Stimulated activated CD8-positive, alpha-beta memory T cell treated with anti-CD3 and anti-CD28 coated beads, Interleukin-4, amount 100 ng/mL, for 4 hours (primary cell): ENCODE results near the gene SEL1L.
"Not testable (repeated sequence)": the region's sequence is repeated elsewhere in the genome, so short reads cannot be mapped to it uniquely, and the experiment has no call there.

Source experiments
- DNase-seq, 2 donors: peaks; one replicate each; pipeline ENCODE4 v3.0.0-alpha.2; 2020; ENCODE audit warnings: low read depth in 2 of 2, low spot score in 1 of 2

Gene SEL1L

DNA sequence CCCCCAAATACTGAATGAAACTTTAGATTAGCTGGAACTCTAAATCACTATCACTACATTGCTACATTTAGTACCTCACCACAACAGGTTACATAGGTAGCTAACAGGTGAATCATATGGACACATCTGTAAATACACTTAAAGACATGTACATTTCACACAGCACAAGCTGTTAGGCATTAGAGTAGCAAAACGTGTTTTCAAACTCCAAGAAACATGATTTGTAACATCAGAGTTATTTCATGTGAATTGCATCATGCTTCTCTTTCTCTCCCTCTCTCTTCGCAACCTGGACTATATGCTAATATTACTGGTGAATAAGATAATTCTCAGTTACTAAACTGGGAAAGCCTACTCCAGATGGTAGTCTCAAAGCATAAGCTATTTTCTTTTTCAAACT is 4.3 kb downstream of the SEL1L start:
- DNase-seq, result no peak

GRCh38 chr14:81525129-81525528 is 8.5 kb downstream of the SEL1L start:
- no peak for DNase-seq

DNA sequence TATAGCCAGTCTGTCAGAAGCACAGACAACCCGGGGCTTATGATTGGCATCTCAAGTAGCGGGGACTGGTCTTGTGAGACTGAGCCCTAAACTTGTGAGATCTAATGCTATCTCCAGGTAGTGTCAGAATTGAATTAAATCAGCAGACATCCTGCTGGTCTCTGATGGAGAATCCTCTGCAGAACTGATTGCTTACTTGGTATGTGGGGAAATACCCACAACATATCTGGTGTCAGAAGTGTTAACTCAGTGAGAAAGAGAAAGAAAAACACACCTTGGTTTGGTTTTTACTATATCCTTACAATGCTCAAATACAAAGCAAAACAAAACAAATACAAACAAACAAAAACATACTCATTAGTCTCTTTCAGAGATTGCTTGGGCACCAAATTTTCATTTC is 10.0 kb downstream of the SEL1L start:
- DNase-seq, result no peak

DNA sequence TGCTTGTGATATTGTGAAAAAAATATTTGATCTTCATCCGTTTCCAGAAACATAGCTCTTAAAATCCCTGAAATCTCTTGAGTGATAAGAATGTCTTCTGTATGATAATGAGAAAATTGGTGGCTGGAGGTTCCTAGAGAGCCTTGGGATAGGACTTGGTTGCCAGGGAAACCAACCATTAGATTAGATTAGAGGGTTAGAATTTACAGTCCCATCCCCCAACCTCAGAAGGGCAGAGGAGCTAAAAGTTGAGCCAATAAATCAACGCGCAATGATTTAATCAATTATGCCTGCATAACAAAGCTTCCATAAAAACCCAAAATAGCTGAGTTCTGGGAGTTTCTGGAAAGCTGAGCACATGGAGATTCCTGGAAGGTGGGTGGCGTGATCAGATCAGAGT is 10.6 kb downstream of the SEL1L start:
- DNase-seq, result no peak

- no peak for DNase-seq
Measured at GRCh38 chr14:81521356-81521755, 12.3 kb downstream of the SEL1L start.

GRCh38 chr14:81519200-81520011 is 14.2 kb downstream of the SEL1L start:
- DNase-seq, result no peak

DNA sequence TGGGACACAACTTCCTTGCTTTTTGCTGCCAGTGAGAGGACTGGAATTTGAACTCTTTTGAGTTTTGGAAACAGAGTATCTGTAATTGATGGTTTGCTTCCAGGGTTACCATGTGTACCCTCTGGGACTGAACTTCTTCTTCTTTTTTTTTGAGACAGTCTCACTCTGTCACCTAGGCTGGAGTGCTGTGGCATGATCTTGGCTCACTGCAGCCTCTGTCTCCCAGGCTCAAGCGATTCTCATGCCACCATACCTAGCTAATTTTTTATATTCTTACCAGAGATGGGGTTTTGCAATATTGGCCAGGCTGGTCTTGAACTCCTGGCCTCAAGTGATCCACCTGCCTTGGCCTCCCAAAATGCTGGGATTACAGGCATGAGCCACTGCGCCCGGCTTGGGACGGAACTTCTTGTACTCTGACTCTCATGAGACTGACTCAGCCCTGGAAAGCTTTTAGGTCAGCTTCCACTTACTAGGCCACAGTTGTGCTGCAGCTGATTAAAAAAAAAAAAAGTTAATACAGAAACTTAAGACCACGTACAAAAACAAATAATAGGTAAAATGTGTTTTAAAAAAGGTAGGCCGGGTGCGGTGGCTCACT is 15.8 kb downstream of the SEL1L start:
- no peak for DNase-seq

- no peak for DNase-seq
Measured at GRCh38 chr14:81516986-81517797, 16.5 kb downstream of the SEL1L start.

DNA sequence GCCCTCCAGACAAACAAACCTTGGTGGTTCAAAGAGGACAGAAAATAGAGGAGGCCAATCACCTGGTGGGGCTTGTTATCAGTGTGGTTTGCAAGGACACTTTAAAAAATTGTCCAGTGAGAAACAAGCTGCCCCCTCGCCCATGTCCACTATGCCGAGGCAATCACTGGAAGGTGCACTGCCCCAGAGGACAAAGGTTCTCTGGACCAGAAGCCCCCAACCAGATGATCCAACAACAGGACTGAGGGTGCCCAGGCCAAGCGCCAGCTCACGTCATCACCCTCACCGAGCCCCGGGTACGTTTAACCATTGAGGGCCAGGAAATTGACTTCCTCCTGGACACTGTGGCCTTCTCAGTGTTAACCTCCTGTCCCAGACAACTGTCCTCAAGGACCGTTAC is 17.7 kb downstream of the SEL1L start:
- not testable (repeated sequence) for DNase-seq

DNA sequence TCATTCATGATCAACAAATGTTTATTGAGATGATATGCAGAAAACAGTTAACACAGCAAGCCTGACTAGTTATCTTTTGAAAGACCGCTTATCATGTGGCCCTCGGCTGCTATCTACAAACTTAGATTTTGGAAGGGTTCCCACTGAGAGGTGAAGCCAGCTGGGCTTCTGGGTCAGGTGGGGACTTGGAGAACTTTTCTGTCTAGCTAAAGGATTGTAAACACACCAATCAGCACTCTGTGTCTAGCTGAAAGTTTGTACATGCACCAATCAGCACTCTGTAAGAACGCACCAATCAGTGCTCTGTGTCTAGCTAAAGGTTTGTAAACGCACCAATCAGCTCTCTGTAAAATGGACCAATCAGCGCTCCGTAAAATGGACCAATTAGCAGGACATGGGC is 20.8 kb downstream of the SEL1L start:
- DNase-seq, result not testable (repeated sequence)

- no peak for DNase-seq
Measured at GRCh38 chr14:81511111-81511904, 22.3 kb downstream of the SEL1L start.

DNA sequence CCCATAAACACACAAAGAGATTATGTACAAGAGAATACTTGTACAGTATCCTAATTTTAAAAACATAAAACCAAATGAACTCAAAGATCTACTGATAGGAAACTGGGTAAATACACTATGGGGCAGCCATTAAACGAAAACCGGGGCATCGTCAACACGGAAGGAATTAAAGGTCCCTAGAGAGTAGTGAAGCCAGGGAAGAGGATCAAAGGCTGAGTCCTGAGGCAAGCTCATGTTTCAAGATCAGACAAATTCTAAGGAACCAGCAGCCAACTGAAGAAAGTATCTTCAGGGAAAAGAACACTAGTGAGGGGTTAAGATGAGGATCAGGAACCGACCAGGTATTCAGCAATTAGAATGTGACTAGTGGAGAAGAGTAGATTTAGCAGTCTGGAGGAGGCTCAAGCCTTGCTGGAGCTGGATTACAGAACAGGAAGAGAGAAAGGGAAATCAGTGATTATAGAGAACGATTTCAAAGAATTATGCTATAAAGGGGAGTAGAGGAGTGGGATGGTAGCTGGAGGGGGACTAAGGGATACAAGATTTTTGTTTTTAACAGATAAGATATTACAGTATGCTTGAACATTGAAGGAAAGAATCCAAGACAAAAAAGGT is 23.7 kb downstream of the SEL1L start:
- DNase-seq, result no peak

GRCh38 chr14:81509321-81509720 is 24.3 kb downstream of the SEL1L start:
- DNase-seq, result no peak

DNA sequence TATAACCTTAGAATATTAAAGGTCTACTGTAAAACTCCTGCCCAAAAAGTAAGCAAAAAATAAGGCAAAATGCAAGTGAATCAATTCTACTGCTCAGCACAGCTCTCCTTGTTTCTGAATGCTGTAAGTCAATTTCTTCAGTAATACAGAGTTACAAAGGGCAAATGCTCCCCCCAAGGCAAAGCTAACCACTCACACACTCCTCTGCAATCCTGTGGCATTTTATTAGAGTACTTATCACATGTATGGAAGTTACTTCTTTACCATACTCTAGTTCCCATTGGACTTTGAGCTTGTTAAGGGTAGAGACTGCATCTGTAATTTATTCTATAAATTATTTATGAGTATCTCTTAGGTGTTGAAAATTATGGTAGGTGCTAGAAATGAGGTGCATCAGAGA is 27.2 kb downstream of the SEL1L start:
- DNase-seq, result no peak

DNA sequence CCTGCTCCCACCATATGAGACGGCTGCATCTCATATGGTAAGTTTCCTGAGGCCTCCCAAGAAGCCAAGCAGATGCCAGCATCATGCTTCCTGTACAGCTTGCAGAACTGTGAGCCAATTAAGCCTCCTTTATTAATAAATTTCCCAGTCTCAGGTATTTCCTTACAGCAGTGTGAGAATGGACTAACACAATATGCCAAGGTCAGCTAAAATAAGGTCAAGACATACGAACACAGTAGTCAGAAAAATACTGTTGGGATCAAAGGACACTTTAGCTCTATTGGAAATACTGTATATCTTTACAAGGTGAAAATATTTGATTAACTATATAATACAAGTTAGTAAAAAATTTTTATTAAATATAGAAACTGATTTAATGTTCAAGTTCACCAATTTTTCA is 28.8 kb downstream of the SEL1L start:
- no peak for DNase-seq

DNA sequence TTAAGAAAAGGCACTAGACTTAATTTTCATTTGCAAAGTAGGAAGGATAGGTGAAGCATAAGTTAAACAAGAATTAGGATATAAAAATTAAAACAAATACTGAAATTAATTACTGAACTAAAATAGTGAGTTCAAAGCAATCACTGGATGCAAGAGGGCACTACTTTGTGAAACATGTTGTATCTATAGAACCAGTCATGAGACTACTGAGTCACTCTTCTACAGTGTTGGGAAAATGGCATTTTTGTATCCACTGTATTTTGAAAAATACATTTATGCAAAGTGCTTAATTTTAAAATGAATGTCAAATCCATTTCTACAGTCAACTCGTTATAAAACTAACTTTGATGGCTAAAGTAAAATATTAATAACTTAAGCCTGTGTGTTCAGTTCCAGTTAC is 47.9 kb downstream of the SEL1L start:
- DNase-seq, result no peak

DNA sequence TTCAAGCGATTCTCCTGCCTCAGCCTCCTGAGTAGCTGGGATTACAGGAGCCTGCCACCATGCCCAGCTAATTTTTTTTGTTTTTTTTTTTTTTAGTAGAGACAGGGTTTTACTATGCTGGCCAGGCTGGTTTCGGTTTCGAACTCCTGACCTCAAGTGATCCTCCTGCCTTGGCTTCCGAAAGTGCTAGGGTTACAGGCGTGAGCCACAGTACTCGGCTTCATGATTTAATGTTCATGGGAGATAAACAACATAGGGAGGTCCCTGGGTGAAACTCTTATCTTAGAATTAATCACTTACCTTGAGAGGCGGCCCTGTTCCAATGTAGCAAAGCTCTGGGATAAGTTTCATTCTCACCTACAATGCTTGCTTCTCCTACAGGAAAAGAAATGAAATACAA is 48.3 kb downstream of the SEL1L start:
- no peak for DNase-seq

- DNase-seq, result no peak
Measured at GRCh38 chr14:81484120-81484519, 49.5 kb downstream of the SEL1L start.

DNA sequence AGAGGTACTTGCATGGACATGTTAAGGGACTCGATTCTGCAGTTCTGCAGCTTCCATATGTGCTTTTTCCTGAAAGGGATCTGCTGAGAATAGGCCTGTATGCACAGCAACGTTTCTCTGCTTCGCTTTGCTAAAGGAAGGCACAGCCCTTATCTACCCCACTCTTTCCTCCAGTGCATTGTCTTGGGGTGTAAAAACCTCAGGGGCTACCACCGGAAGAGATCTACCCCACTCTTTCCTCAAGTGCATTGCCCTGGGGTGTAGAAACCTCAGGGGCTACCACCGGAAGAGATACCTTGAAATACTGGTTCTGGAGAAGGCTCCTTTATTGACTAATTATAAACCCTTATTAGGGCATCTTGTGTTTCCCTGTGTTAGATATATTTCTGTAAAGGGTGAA is 52.9 kb downstream of the SEL1L start:
- DNase-seq, result no peak

- no peak for DNase-seq
Measured at GRCh38 chr14:81478446-81478845, 55.2 kb downstream of the SEL1L start.

- no peak for DNase-seq
Measured at GRCh38 chr14:81476816-81477215, 56.8 kb downstream of the SEL1L start.
